ENCODE measurements around the gene ABHD17C.

GRCh38 chr15:80698676-80699075 is 3.6 kb downstream of the ABHD17C start:
- TF ChIP-seq EZH2 (IDR thresholded peaks at IDR 0.05; ENCODE audit: low read length, unreplicated experiment), result no peak
- no peak for TF ChIP-seq CTCF (conservative IDR thresholded peaks at IDR 0.05; ENCODE audit: low read depth, low read length)
- no peak for TF ChIP-seq EZH2phosphoT487 (IDR thresholded peaks at IDR 0.05; ENCODE audit: borderline replicate concordance, low read length)

Measured in PC-3 (cell line).